A673 (cell line): ENCODE data around the gene PACRG. TPM values are rescaled to one million over a fixed set of nuclear protein-coding genes. Genes with fewer than 3 reads are reported as not detected.

Experiments used
- BruUV-seq: library from RNA; stranded (reverse); fragments of 400-500 nt; replicated peaks from 2 replicates; lab custom pipeline; 2021; lab: Mats Ljungman, UMichigan
- CTCF ChIA-PET: fragments of 300-600 bp; sonication (Branson Sonifier 250); formaldehyde crosslinking; loops from one replicate; lab custom pipeline; 2022; ENCODE audit warnings: antibody characterized with exemption; lab: Charles Lee
- POLR2A ChIA-PET: fragments of 300-600 bp; sonication (Branson Sonifier 250); formaldehyde crosslinking; loops from one replicate; lab custom pipeline; 2022; ENCODE audit warnings: antibody characterized with exemption; ENCODE audit not compliant: low non-redundant PET; lab: Charles Lee
- DNase-seq: peaks from one replicate; pipeline ENCODE4 v3.0.0-alpha.2; 2015; ENCODE audit warnings: low spot score
- H3K27ac ChIP-seq: fragments of 200-600 bp; sonication (generic); 2 replicates; pipeline ENCODE4 v1.5.1; 2016; ENCODE audit warnings: mixed run types, low read depth, mild to moderate bottlenecking, mixed read lengths, antibody characterized with exemption, low read length; ENCODE audit not compliant: poor library complexity, severe bottlenecking
- H3K27me3 ChIP-seq: fragments of 200-600 bp; sonication (generic); replicated peaks from 2 replicates; pipeline ENCODE4 v1.6.1; 2017; ENCODE audit warnings: mixed run types, low read depth, mild to moderate bottlenecking, mixed read lengths, antibody characterized with exemption, low read length; ENCODE audit not compliant: insufficient read depth, poor library complexity
- H3K36me3 ChIP-seq: fragments of 200-600 bp; sonication (generic); 2 replicates; pipeline ENCODE4 v1.6.1; 2016; ENCODE audit warnings: mixed run types, mild to moderate bottlenecking, mixed read lengths, antibody characterized with exemption, low read length; ENCODE audit not compliant: insufficient read depth, poor library complexity, severe bottlenecking
- H3K4me1 ChIP-seq: fragments of 200-600 bp; sonication (generic); 2 replicates; pipeline ENCODE4 v1.6.1; 2017; ENCODE audit warnings: mixed run types, mild to moderate bottlenecking, mixed read lengths, antibody characterized with exemption, low read length; ENCODE audit not compliant: insufficient read depth, poor library complexity, severe bottlenecking
- H3K4me3 ChIP-seq: fragments of 200-600 bp; sonication (generic); 2 replicates; pipeline ENCODE4 v1.5.1; 2016; ENCODE audit warnings: low read depth, mixed run types, mild to moderate bottlenecking, mixed read lengths, low read length; ENCODE audit not compliant: poor library complexity, severe bottlenecking
- H3K9me3 ChIP-seq: fragments of 200-600 bp; sonication (generic); 2 replicates; pipeline ENCODE4 v1.6.1; 2016; ENCODE audit warnings: mixed run types, low read depth, mild to moderate bottlenecking, mixed read lengths, antibody characterized with exemption, low read length; ENCODE audit not compliant: poor library complexity, severe bottlenecking
- CTCF ChIP-seq: fragments of 300-800, 200-600 bp; sonication (generic); conservative IDR thresholded peaks from 2 replicates; pipeline ENCODE4 v1.5.1; 2017; ENCODE audit warnings: low read depth, mild to moderate bottlenecking, antibody characterized with exemption, low read length, moderate library complexity, mixed read lengths
- EZH2 ChIP-seq: fragments of 200-600 bp; sonication (generic); IDR thresholded peaks from 2 replicates; pipeline ENCODE4 v1.6.1; 2017; ENCODE audit warnings: borderline replicate concordance, low read depth, mild to moderate bottlenecking, mixed read lengths, antibody characterized with exemption, low read length; ENCODE audit not compliant: poor library complexity, severe bottlenecking
- intact Hi-C: fragments of 100-400 bp; cut with micrococcal nuclease; formaldehyde crosslinking; loops from one replicate; pipeline ENCODE4 v1.10.0; 2022; ENCODE audit not compliant: unreplicated experiment
- total RNA-seq: library from RNA; stranded (reverse); gene quantifications from 2 replicates; pipeline ENCODE4 v1.2.3, GENCODE V29; 2021

The PACRG gene
- total RNA-seq, 1 experiment from 2014 or later: not detected

- intact Hi-C loops: no loop called here
- Histone ChIP-seq H3K27ac (no peak overlapping the region), H3K27me3 (no peaks in the 10 kb centered on the region), H3K9me3 (no peaks in the 10 kb centered on the region), H3K4me1 (no peaks in the 10 kb centered on the region), H3K36me3 (no peaks in the 10 kb centered on the region), H3K4me3 (no peak overlapping the region)
- BruUV-seq: no TSS peak
- no peak for DNase-seq
- CTCF ChIA-PET: no interaction called here
- POLR2A ChIA-PET: no interaction called here
- TF ChIP-seq EZH2: no peak
Observed at GRCh38 chr6:163152701-163153100, 424.9 kb downstream of the PACRG start.

GRCh38 chr6:163159110-163159509 is 431.3 kb downstream of the PACRG start:
- BruUV-seq: no TSS peak
- intact Hi-C loops: no loop called here
- H3K9me3 ChIP-seq: no peaks in the 10 kb centered on the region
- no peaks in the 10 kb centered on the region for H3K36me3 ChIP-seq
- no peak for TF ChIP-seq CTCF
- TF ChIP-seq EZH2: no peak
- POLR2A ChIA-PET: no interaction called here
- no peak overlapping the region for H3K27ac ChIP-seq
- no peak for DNase-seq
- no peaks in the 10 kb centered on the region for H3K4me1 ChIP-seq
- no peaks in the 10 kb centered on the region for H3K27me3 ChIP-seq
- CTCF ChIA-PET: no interaction called here
- no peak overlapping the region for H3K4me3 ChIP-seq

- Histone ChIP-seq H3K36me3 (no peaks in the 10 kb centered on the region), H3K9me3 (no peaks in the 10 kb centered on the region), H3K4me1 (no peaks in the 10 kb centered on the region), H3K27me3 (no peaks in the 10 kb centered on the region), H3K27ac (no peak overlapping the region), H3K4me3 (no peak overlapping the region)
- intact Hi-C loops: no loop called here
- no peak for TF ChIP-seq CTCF
- no peak for TF ChIP-seq EZH2
- DNase-seq: no peak
- CTCF ChIA-PET: no interaction called here
- POLR2A ChIA-PET: no interaction called here
- no TSS peak for BruUV-seq
Observed at GRCh38 chr6:163159689-163160088, 431.9 kb downstream of the PACRG start.
